Activated CD4-positive, CD25-positive, alpha-beta regulatory T cell treated with anti-CD3 and anti-CD28 coated beads, Interleukin-2, amount 50 U/mL, for 24 hours (primary cell): Measurements from ENCODE around the gene MISP.

Experiments
- ATAC-seq, 2 donors: fragments of 150-1000 bp; cut with Tn5 transposase; one replicate each; pipeline ENCODE4 v1.10.0; 2021; ENCODE audit warnings: mild to moderate bottlenecking in 1 of 2, moderate library complexity in 1 of 2

The MISP gene

GRCh38 chr19:811506-812048, 60.7 kb downstream of the MISP start:
- no peak for ATAC-seq

- no peak for ATAC-seq
These were observed 61.3 kb downstream of the MISP start for GRCh38 chr19:812049-812746.

GRCh38 chr19:812747-813218, 61.9 kb downstream of the MISP start:
- no peak for ATAC-seq

- ATAC-seq = no peak
These were observed 62.6 kb downstream of the MISP start for GRCh38 chr19:813219-814151.
